Neuronal stem cell (in vitro differentiated cells): Measurements from ENCODE around the gene ANKRD44.

ENCODE experiments used
- DNase-seq: peaks from one replicate; pipeline ENCODE4 v3.0.0-alpha.2; 2013; ENCODE audit warnings: low spot score
- H2AFZ ChIP-seq: one replicate; pipeline ENCODE4 v1.6.1; 2013; ENCODE audit warnings: mild to moderate bottlenecking, low read length, inconsistent platforms
- H2AK5ac ChIP-seq: 2 replicates; pipeline ENCODE4 v1.6.1; 2013; ENCODE audit warnings: low read depth, mild to moderate bottlenecking, inconsistent platforms, low read length, moderate library complexity, mixed read lengths
- H2BK120ac ChIP-seq: 2 replicates; pipeline ENCODE4 v1.6.1; 2013; ENCODE audit warnings: low read depth, mild to moderate bottlenecking, inconsistent platforms, low read length, moderate library complexity, mixed read lengths
- H2BK12ac ChIP-seq: one replicate; pipeline ENCODE4 v1.6.1; 2013; ENCODE audit warnings: low read length, inconsistent platforms
- H2BK15ac ChIP-seq: 2 replicates; pipeline ENCODE4 v1.6.1; 2013; ENCODE audit warnings: mild to moderate bottlenecking, low read length, inconsistent platforms, mixed read lengths
- H2BK5ac ChIP-seq: one replicate; pipeline ENCODE4 v1.6.1; 2013; ENCODE audit warnings: inconsistent platforms, mild to moderate bottlenecking, low read length, moderate library complexity
- H3K14ac ChIP-seq: one replicate; pipeline ENCODE4 v1.6.1; 2013; ENCODE audit warnings: low read length, inconsistent platforms
- H3K18ac ChIP-seq: 2 replicates; pipeline ENCODE4 v1.6.1; 2013; ENCODE audit warnings: low read length, inconsistent platforms
- H3K23ac ChIP-seq: 2 replicates; pipeline ENCODE4 v1.6.1; 2013; ENCODE audit warnings: low read depth, mild to moderate bottlenecking, mixed read lengths, low read length, inconsistent platforms; ENCODE audit not compliant: poor library complexity
- H3K27ac ChIP-seq: replicated peaks from 3 replicates; pipeline ENCODE4 v1.5.1; 2013; ENCODE audit warnings: low read length, inconsistent platforms
- H3K27me3 ChIP-seq, 3 experiments: 2 replicates each; pipeline ENCODE4 v1.6.1; 2013; ENCODE audit warnings: low read length in 3 of 3, mild to moderate bottlenecking in 2 of 3, inconsistent platforms in 1 of 3, low read depth in 1 of 3, mixed read lengths in 1 of 3, moderate library complexity in 1 of 3; ENCODE audit not compliant: control insufficient read depth in 3 of 3, insufficient read depth in 3 of 3
- H3K36me3 ChIP-seq, 2 donors: replicated peaks in 1 of 2; 2 replicates each; pipeline ENCODE4 v1.6.1; 2013; ENCODE audit warnings: low read length in 2 of 2; ENCODE audit not compliant: control insufficient read depth in 2 of 2, insufficient read depth in 2 of 2
- H3K4ac ChIP-seq: 2 replicates; pipeline ENCODE4 v1.6.1; 2013; ENCODE audit warnings: inconsistent platforms, mild to moderate bottlenecking, low read length, moderate library complexity
- H3K4me1 ChIP-seq, 2 donors: 1 replicate in 1 of 2; 2 replicates in 1 of 2; pipeline ENCODE4 v1.6.1; 2013; ENCODE audit warnings: low read length in 2 of 2, low read depth in 1 of 2; ENCODE audit not compliant: control insufficient read depth in 2 of 2, insufficient read depth in 1 of 2
- H3K4me2 ChIP-seq: one replicate; pipeline ENCODE4 v1.6.1; 2013; ENCODE audit warnings: mild to moderate bottlenecking, low read length, inconsistent platforms; ENCODE audit not compliant: insufficient read depth, poor library complexity, severe bottlenecking
- H3K4me3 ChIP-seq, 2 donors: 2 replicates each; pipeline ENCODE4 v1.5.1; 2013; ENCODE audit warnings: low read length in 2 of 2, mild to moderate bottlenecking in 2 of 2, inconsistent platforms in 1 of 2, moderate library complexity in 1 of 2
- H3K79me1 ChIP-seq: one replicate; pipeline ENCODE4 v1.6.1; 2013; ENCODE audit warnings: low read depth, mild to moderate bottlenecking, inconsistent platforms, low read length, moderate library complexity
- H3K9ac ChIP-seq: one replicate; pipeline ENCODE4 v1.6.1; 2013; ENCODE audit warnings: mild to moderate bottlenecking, low read depth, low read length, inconsistent platforms; ENCODE audit not compliant: poor library complexity
- H3K9me3 ChIP-seq, 2 donors: replicated peaks in 1 of 2; 2 replicates each; pipeline versions ENCODE3 to v1.6.1; 2013; ENCODE audit warnings: low read length in 2 of 2, mild to moderate bottlenecking in 2 of 2, inconsistent platforms in 1 of 2, low read depth in 1 of 2, mixed read lengths in 1 of 2, moderate library complexity in 1 of 2; ENCODE audit not compliant: control insufficient read depth in 2 of 2, insufficient read depth in 1 of 2
- H4K8ac ChIP-seq: one replicate; pipeline ENCODE4 v1.6.1; 2013; ENCODE audit warnings: low read depth, mild to moderate bottlenecking, inconsistent platforms, low read length, moderate library complexity
- H4K91ac ChIP-seq: one replicate; pipeline ENCODE4 v1.6.1; 2013; ENCODE audit warnings: low read length, low read depth, mild to moderate bottlenecking, inconsistent platforms; ENCODE audit not compliant: poor library complexity
- WGBS, 2 donors: extraction: QIAGEN DNeasy Blood & Tissue Kit; methylation state at CpG; one replicate each; pipeline ENCODE4 v1.1.7; 2013; ENCODE audit warnings: missing lambda C conversion rate in 2 of 2, mixed read lengths in 1 of 2; ENCODE audit not compliant: insufficient read length in 2 of 2, insufficient replicate concordance in 1 of 2; ENCODE audit errors: extremely low coverage in 2 of 2; 5-methylcytosine and 5-hydroxymethylcytosine counted together

ANKRD44 gene

GRCh38 chr2:196985511-196986183 is 324.9 kb downstream of the ANKRD44 start:
- no CpG with 5 or more reads among the region's 3 CpGs for WGBS, 2 donors
- DNase-seq, result no peak
- no peak overlapping the region for H3K9ac ChIP-seq
- H2BK12ac ChIP-seq, result no peak overlapping the region
- H2AK5ac ChIP-seq, result no peak overlapping the region
- H2BK120ac ChIP-seq, result no peak overlapping the region
- no peak overlapping the region for H3K4ac ChIP-seq
- H2BK15ac ChIP-seq, result no peak overlapping the region
- no peak overlapping the region for H2BK5ac ChIP-seq
- H3K4me3 ChIP-seq, result no peak overlapping the region
- no peaks in the 10 kb centered on the region for H3K9me3 ChIP-seq
- H2AFZ ChIP-seq, result no peak overlapping the region
- H3K23ac ChIP-seq, result no peak overlapping the region
- no peaks in the 10 kb centered on the region for H3K27me3 ChIP-seq
- H3K27ac ChIP-seq, result no peak overlapping the region
- H3K4me2 ChIP-seq, result no peak overlapping the region
- H3K79me1 ChIP-seq, result no peaks in the 10 kb centered on the region
- no peak overlapping the region for H3K14ac ChIP-seq
- H3K36me3 ChIP-seq, result no peaks in the 10 kb centered on the region
- no peak overlapping the region for H4K8ac ChIP-seq
- no peak overlapping the region for H3K18ac ChIP-seq
- H3K4me1 ChIP-seq, result peaks cover 10 to 24% of the 10 kb centered on the region in 2 donors
- H4K91ac ChIP-seq, result no peak overlapping the region

- WGBS, 2 donors, result no CpG with 5 or more reads among the region's 5 CpGs
- Histone ChIP-seq H4K91ac (no peak overlapping the region), H4K8ac (no peak overlapping the region), H2AFZ (no peak overlapping the region), H3K27me3 (no peaks in the 10 kb centered on the region), H2BK12ac (no peak overlapping the region), H3K79me1 (no peaks in the 10 kb centered on the region), H2BK120ac (no peak overlapping the region), H3K4me3 (no peak overlapping the region), H2BK15ac (no peak overlapping the region), H3K36me3 (no peaks in the 10 kb centered on the region), H3K9me3 (no peaks in the 10 kb centered on the region), H3K4me1 (peaks cover 6 to 18% of the 10 kb centered on the region in 2 donors), H2AK5ac (no peak overlapping the region), H2BK5ac (no peak overlapping the region), H3K23ac (no peak overlapping the region), H3K27ac (no peak overlapping the region), H3K9ac (no peak overlapping the region), H3K18ac (no peak overlapping the region), H3K4ac (no peak overlapping the region), H3K14ac (no peak overlapping the region), H3K4me2 (no peak overlapping the region)
- no peak for DNase-seq
These were observed 325.7 kb downstream of the ANKRD44 start for GRCh38 chr2:196984903-196985302.

GRCh38 chr2:196983934-196984333 is 326.6 kb downstream of the ANKRD44 start:
- Histone ChIP-seq H2AFZ (no peak overlapping the region), H3K14ac (no peak overlapping the region), H3K4me3 (no peak overlapping the region), H3K9me3 (no peaks in the 10 kb centered on the region), H3K9ac (no peak overlapping the region), H3K36me3 (no peaks in the 10 kb centered on the region), H2BK120ac (no peak overlapping the region), H4K91ac (no peak overlapping the region), H3K4me1 (peaks cover 6 to 15% of the 10 kb centered on the region in 2 donors), H2BK12ac (no peak overlapping the region), H2AK5ac (no peak overlapping the region), H3K23ac (no peak overlapping the region), H3K4ac (no peak overlapping the region), H3K4me2 (no peak overlapping the region), H2BK15ac (no peak overlapping the region), H3K27me3 (no peaks in the 10 kb centered on the region), H3K18ac (no peak overlapping the region), H2BK5ac (no peak overlapping the region), H3K79me1 (no peaks in the 10 kb centered on the region), H3K27ac (no peak overlapping the region), H4K8ac (no peak overlapping the region)
- DNase-seq, result no peak
- WGBS, 2 donors, result no CpG with 5 or more reads among the region's 3 CpGs

GRCh38 chr2:196980473-196980872 is 330.1 kb downstream of the ANKRD44 start:
- H2BK120ac ChIP-seq, result no peak overlapping the region
- WGBS, 2 donors, result no CpG with 5 or more reads among the region's 3 CpGs
- no peak for DNase-seq
- no peaks in the 10 kb centered on the region for H3K27me3 ChIP-seq
- no peak overlapping the region for H4K91ac ChIP-seq
- no peaks in the 10 kb centered on the region for H3K79me1 ChIP-seq
- no peak overlapping the region for H2BK5ac ChIP-seq
- H2AK5ac ChIP-seq, result no peak overlapping the region
- H3K9me3 ChIP-seq, result no peaks in the 10 kb centered on the region
- H3K23ac ChIP-seq, result no peak overlapping the region
- H2BK15ac ChIP-seq, result no peak overlapping the region
- no peak overlapping the region for H3K18ac ChIP-seq
- H3K4ac ChIP-seq, result no peak overlapping the region
- H2BK12ac ChIP-seq, result no peak overlapping the region
- H3K27ac ChIP-seq, result no peak overlapping the region
- no peak overlapping the region for H2AFZ ChIP-seq
- no peak overlapping the region for H3K14ac ChIP-seq
- no peak overlapping the region for H4K8ac ChIP-seq
- H3K4me2 ChIP-seq, result no peak overlapping the region
- no peak overlapping the region for H3K4me3 ChIP-seq
- H3K9ac ChIP-seq, result no peak overlapping the region
- H3K4me1 ChIP-seq, result no peaks in the 10 kb centered on the region
- no peaks in the 10 kb centered on the region for H3K36me3 ChIP-seq
